Measurements from ENCODE around the gene HMX3. TPM values are rescaled to one million over a fixed set of nuclear protein-coding genes. Genes with fewer than 3 reads are reported as not detected.
A peak's percentile ranks its signal among the peaks of the same experiment; 100 is the strongest.

The HMX3 gene
- total RNA-seq, 1 experiment from 2014 or later, result not detected

- Histone ChIP-seq H3K79me2 (ENCODE audit: low read length) (no peaks in the 10 kb centered on the region), H3K9me3 (ENCODE audit: low read length) (no peaks in the 10 kb centered on the region), H3K4me3 (ENCODE audit: low read length) (no peak overlapping the region), H3K27me3 (ENCODE audit: low read length) (no peaks in the 10 kb centered on the region), H3K4me2 (ENCODE audit: low read depth, low read length, poor library complexity, severe bottlenecking) (no peak overlapping the region), H4K20me1 (ENCODE audit: insufficient read depth, low read depth, low read length) (no peaks in the 10 kb centered on the region), H3K27ac (ENCODE audit: low read length) (no peak overlapping the region), H3K36me3 (ENCODE audit: insufficient read depth, low read length) (no peaks in the 10 kb centered on the region), H3K9ac (ENCODE audit: low read length) (no peak overlapping the region), H3K9me2 (replicated peaks; ENCODE audit: insufficient read depth, low read length) (no peaks in the 10 kb centered on the region), H2AFZ (ENCODE audit: low read length) (no peak overlapping the region), H3K4me1 (ENCODE audit: low read length) (no peaks in the 10 kb centered on the region)
- no peak for DNase-seq
These were observed 6.0 kb upstream of the HMX3 start for GRCh38 chr10:123129618-123130271.

GRCh38 chr10:123132576-123133477, 2.9 kb upstream of the HMX3 start:
- no peak overlapping the region for H3K4me2 ChIP-seq (ENCODE audit: low read depth, low read length, poor library complexity, severe bottlenecking)
- no peaks in the 10 kb centered on the region for H3K79me2 ChIP-seq (ENCODE audit: low read length)
- no peaks in the 10 kb centered on the region for H3K9me3 ChIP-seq (ENCODE audit: low read length)
- no peaks in the 10 kb centered on the region for H3K27me3 ChIP-seq (ENCODE audit: low read length)
- no peak overlapping the region for H3K4me3 ChIP-seq (ENCODE audit: low read length)
- H4K20me1 ChIP-seq (ENCODE audit: insufficient read depth, low read depth, low read length), result no peaks in the 10 kb centered on the region
- DNase-seq, result peak; percentile 86
- no peak overlapping the region for H3K27ac ChIP-seq (ENCODE audit: low read length)
- no peak overlapping the region for H3K9ac ChIP-seq (ENCODE audit: low read length)
- H3K36me3 ChIP-seq (ENCODE audit: insufficient read depth, low read length), result no peaks in the 10 kb centered on the region
- no peaks in the 10 kb centered on the region for H3K9me2 ChIP-seq (replicated peaks; ENCODE audit: insufficient read depth, low read length)
- H2AFZ ChIP-seq (ENCODE audit: low read length), result no peak overlapping the region
- no peaks in the 10 kb centered on the region for H3K4me1 ChIP-seq (ENCODE audit: low read length)

GRCh38 chr10:123133541-123134342, 2.0 kb upstream of the HMX3 start:
- Histone ChIP-seq H3K4me2 (ENCODE audit: low read depth, low read length, poor library complexity, severe bottlenecking) (no peak overlapping the region), H3K9ac (ENCODE audit: low read length) (no peak overlapping the region), H3K27ac (ENCODE audit: low read length) (no peak overlapping the region), H3K9me2 (replicated peaks; ENCODE audit: insufficient read depth, low read length) (no peaks in the 10 kb centered on the region), H3K4me1 (ENCODE audit: low read length) (no peaks in the 10 kb centered on the region), H3K36me3 (ENCODE audit: insufficient read depth, low read length) (no peaks in the 10 kb centered on the region), H3K4me3 (ENCODE audit: low read length) (no peak overlapping the region), H3K79me2 (ENCODE audit: low read length) (no peaks in the 10 kb centered on the region), H3K9me3 (ENCODE audit: low read length) (no peaks in the 10 kb centered on the region), H3K27me3 (ENCODE audit: low read length) (no peaks in the 10 kb centered on the region), H2AFZ (ENCODE audit: low read length) (no peak overlapping the region), H4K20me1 (ENCODE audit: insufficient read depth, low read depth, low read length) (no peaks in the 10 kb centered on the region)
- no peak for DNase-seq

- H4K20me1 ChIP-seq (ENCODE audit: insufficient read depth, low read depth, low read length), result no peaks in the 10 kb centered on the region
- no peak overlapping the region for H3K9ac ChIP-seq (ENCODE audit: low read length)
- H3K4me2 ChIP-seq (ENCODE audit: low read depth, low read length, poor library complexity, severe bottlenecking), result no peak overlapping the region
- H3K27ac ChIP-seq (ENCODE audit: low read length), result no peak overlapping the region
- H3K9me2 ChIP-seq (replicated peaks; ENCODE audit: insufficient read depth, low read length), result no peaks in the 10 kb centered on the region
- no peaks in the 10 kb centered on the region for H3K27me3 ChIP-seq (ENCODE audit: low read length)
- no peak for DNase-seq
- H3K4me3 ChIP-seq (ENCODE audit: low read length), result no peak overlapping the region
- H3K9me3 ChIP-seq (ENCODE audit: low read length), result no peaks in the 10 kb centered on the region
- no peaks in the 10 kb centered on the region for H3K36me3 ChIP-seq (ENCODE audit: insufficient read depth, low read length)
- H3K79me2 ChIP-seq (ENCODE audit: low read length), result no peaks in the 10 kb centered on the region
- H2AFZ ChIP-seq (ENCODE audit: low read length), result no peak overlapping the region
- no peaks in the 10 kb centered on the region for H3K4me1 ChIP-seq (ENCODE audit: low read length)
These were observed 1.3 kb upstream of the HMX3 start for GRCh38 chr10:123134343-123134914.

- Histone ChIP-seq H3K4me2 (ENCODE audit: low read depth, low read length, poor library complexity, severe bottlenecking) (no peak overlapping the region), H3K36me3 (ENCODE audit: insufficient read depth, low read length) (no peaks in the 10 kb centered on the region), H3K79me2 (ENCODE audit: low read length) (no peaks in the 10 kb centered on the region), H3K4me3 (ENCODE audit: low read length) (no peak overlapping the region), H4K20me1 (ENCODE audit: insufficient read depth, low read depth, low read length) (no peaks in the 10 kb centered on the region), H3K27ac (ENCODE audit: low read length) (no peak overlapping the region), H3K4me1 (ENCODE audit: low read length) (no peaks in the 10 kb centered on the region), H3K9ac (ENCODE audit: low read length) (no peak overlapping the region), H3K9me3 (ENCODE audit: low read length) (no peaks in the 10 kb centered on the region), H3K27me3 (ENCODE audit: low read length) (no peaks in the 10 kb centered on the region), H3K9me2 (replicated peaks; ENCODE audit: insufficient read depth, low read length) (no peaks in the 10 kb centered on the region), H2AFZ (ENCODE audit: low read length) (no peak overlapping the region)
- DNase-seq, result no peak
These were observed 805 bp upstream of the HMX3 start for GRCh38 chr10:123134915-123135414.

GRCh38 chr10:123136221-123136805, 543 bp downstream of the HMX3 start:
- Histone ChIP-seq H3K27me3 (ENCODE audit: low read length) (no peaks in the 10 kb centered on the region), H2AFZ (ENCODE audit: low read length) (no peak overlapping the region), H3K27ac (ENCODE audit: low read length) (no peak overlapping the region), H3K4me1 (ENCODE audit: low read length) (no peaks in the 10 kb centered on the region), H3K9me2 (replicated peaks; ENCODE audit: insufficient read depth, low read length) (no peaks in the 10 kb centered on the region), H3K4me3 (ENCODE audit: low read length) (no peak overlapping the region), H3K79me2 (ENCODE audit: low read length) (no peaks in the 10 kb centered on the region), H3K4me2 (ENCODE audit: low read depth, low read length, poor library complexity, severe bottlenecking) (no peak overlapping the region), H3K36me3 (ENCODE audit: insufficient read depth, low read length) (no peaks in the 10 kb centered on the region), H4K20me1 (ENCODE audit: insufficient read depth, low read depth, low read length) (no peaks in the 10 kb centered on the region), H3K9ac (ENCODE audit: low read length) (no peak overlapping the region), H3K9me3 (ENCODE audit: low read length) (no peaks in the 10 kb centered on the region)
- no peak for DNase-seq

- no peaks in the 10 kb centered on the region for H3K9me3 ChIP-seq (ENCODE audit: low read length)
- no peaks in the 10 kb centered on the region for H4K20me1 ChIP-seq (ENCODE audit: insufficient read depth, low read depth, low read length)
- H3K27ac ChIP-seq (ENCODE audit: low read length), result no peak overlapping the region
- no peak overlapping the region for H3K9ac ChIP-seq (ENCODE audit: low read length)
- H3K9me2 ChIP-seq (replicated peaks; ENCODE audit: insufficient read depth, low read length), result no peaks in the 10 kb centered on the region
- H3K4me1 ChIP-seq (ENCODE audit: low read length), result no peaks in the 10 kb centered on the region
- H3K27me3 ChIP-seq (ENCODE audit: low read length), result no peaks in the 10 kb centered on the region
- H3K79me2 ChIP-seq (ENCODE audit: low read length), result no peaks in the 10 kb centered on the region
- H3K36me3 ChIP-seq (ENCODE audit: insufficient read depth, low read length), result no peaks in the 10 kb centered on the region
- no peak overlapping the region for H2AFZ ChIP-seq (ENCODE audit: low read length)
- no peak overlapping the region for H3K4me2 ChIP-seq (ENCODE audit: low read depth, low read length, poor library complexity, severe bottlenecking)
- no peak for DNase-seq
- no peak overlapping the region for H3K4me3 ChIP-seq (ENCODE audit: low read length)
These were observed 1.3 kb downstream of the HMX3 start for GRCh38 chr10:123136806-123137642.
